NCI-H2107 treated with DMSO at 0.1 percent for 48 hours (cell line): ENCODE results near the gene TOM1L2.
A peak's percentile ranks its signal among the peaks of the same experiment; 100 is the strongest.

Experiments used
- DNase-seq: peaks from one replicate; lab custom pipeline; 2025; ENCODE audit not compliant: unreplicated experiment; lab: John Stamatoyannopoulos, UW

The TOM1L2 gene

DNA sequence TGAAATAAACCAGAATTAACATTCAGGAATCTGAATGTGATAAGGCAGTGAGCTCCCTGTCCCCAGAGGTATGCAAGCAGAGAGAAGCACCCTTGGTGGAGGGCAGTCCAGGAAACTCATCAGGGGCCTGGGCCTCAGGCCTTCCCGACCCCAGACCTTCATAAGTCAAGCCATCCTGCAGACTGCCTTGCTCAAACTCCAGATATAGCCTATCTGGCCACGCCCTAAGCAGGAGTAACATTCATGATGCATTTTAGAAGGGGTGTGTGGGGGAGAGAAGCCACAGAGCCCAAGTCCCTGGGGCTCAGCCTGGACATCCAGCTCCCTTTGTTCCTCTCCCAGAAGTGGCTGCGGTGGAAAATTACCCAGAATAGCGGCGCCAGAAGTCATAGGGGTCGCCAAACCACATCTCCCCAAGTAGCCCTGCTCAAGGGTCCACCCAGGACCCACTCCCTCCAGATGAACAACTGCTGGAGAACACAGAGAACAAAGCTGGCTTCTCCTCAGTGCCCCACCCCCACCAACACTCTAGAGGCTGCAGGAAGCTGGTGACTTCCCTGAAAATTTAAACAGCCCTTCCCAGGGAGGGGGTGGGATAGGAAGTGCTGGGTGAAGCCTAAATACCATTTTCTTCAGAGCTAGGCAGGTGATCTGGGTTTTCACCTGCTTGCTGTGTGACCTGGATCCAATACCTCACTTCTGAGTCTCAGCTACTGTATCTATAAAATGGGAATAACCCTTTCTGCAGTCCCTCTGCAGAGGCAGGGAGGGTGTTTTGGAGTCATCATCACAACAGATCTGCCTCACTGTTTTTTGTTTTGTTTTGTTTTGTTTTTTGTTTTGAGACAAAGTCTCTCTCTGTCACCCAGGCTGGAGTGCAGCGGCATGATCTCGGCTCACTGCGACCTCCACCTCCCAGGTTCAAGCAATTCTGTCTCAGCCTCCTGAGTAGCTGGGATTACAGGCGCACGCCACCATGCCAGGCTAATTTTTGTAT is 133.9 kb downstream of the TOM1L2 start:
- peak; percentile 60 for DNase-seq

GRCh38 chr17:17837380-17837821 is 134.8 kb downstream of the TOM1L2 start:
- DNase-seq = no peak

DNA sequence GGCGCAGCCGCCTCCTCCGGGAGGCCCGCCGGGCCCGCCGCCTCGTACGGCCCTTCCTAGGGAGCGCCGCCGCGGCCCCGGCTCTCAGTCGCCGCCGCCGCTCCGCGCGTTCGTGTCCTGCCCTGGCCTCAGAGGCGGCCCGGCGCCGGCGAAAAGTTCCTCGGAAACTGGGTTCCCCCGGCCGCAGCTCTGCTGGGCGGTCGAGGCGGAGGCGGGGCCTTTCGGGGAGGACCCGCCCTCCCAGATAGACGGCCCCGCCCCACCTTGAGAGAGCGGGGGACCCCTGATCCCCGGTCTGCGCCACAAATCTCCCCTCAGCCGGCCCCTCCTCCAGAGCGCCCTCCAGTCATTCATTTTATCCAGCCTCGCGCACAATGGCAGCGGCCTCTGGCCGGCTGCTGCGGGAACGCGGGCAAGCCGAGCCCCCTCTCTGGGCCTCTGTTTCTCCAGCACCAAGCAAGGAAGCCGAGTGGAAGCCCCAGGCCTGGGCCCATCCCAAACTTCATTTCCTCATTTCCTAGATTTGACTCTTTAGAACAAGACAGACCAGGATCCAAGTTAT is 135.3 kb downstream of the TOM1L2 start, which contains the start of gene SREBF1:
Gene SREBF1, minus strand, starts transcription at position 169 of the 562 bp plus-strand sequence. CDS start 169 bp downstream, outside the sequence.
- no peak for DNase-seq

DNA sequence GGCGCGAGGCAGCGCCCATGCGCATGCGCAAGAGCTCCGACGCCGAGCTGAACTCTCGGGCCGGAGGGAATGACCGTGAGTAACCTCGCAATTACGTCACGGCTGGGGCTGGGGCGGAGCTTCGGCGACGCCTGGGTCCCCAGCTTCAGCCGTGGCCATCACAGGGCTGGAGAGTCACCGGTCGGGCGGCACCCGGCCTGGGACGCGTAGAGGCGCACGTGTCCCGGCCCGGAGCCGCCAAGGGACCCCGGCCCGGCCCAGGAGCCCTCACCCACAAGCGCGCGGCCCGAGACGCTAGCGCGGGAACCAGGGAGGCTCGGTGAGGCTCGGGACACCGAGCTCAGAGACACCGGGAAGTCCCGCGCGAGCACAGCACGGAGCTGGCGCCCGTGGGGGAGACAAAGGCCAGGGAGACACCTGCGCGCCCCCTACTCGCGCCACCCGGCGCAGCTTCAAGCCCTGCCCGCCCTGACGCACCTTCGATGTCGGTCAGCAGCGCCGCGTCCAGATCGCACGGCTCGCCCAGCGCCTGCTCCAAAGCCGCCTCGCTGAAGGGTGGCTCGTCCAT is 135.9 kb downstream of the TOM1L2 start:
- peak; percentile 32 for DNase-seq

DNA sequence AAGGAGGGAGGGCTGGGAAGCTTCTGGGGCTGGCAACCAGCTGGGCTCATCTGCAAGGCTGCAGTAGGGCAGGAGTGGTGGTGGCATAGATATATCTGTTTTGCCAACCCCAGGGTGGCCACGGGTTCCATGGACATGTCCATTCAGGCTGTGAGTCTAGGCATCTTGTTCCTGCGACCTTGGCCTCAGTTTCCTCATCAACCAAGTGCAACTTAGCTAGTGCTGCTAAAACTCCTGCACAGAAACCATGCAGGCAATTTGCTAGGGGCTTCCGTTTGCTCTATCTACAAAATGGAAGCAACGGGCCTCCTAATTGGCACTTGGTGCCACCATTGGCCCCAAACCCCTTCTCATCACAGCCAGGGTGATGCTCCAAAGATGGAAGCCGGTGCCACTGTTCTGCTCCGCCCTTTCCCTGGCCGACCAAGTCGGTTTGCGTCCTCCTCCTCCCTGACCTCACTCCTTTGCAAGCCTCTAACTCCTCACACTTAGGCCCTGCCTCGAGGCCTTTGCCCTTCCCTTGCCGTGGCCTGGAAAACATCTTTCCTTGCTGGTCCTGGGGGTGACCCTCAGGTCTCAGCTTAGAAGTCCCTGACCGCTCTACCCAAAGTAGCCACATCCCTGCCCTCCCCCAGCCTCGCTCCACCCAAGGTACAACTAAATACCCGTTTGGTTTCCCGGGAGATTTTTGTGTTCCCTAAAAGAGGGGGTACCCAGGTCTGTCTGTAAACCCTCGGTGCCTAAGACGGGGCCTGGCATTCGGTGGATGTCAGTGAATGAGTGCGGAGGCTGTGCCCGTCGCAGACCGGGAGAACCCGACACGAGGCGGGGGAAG is 136.6 kb downstream of the TOM1L2 start:
- DNase-seq = no peak

DNA sequence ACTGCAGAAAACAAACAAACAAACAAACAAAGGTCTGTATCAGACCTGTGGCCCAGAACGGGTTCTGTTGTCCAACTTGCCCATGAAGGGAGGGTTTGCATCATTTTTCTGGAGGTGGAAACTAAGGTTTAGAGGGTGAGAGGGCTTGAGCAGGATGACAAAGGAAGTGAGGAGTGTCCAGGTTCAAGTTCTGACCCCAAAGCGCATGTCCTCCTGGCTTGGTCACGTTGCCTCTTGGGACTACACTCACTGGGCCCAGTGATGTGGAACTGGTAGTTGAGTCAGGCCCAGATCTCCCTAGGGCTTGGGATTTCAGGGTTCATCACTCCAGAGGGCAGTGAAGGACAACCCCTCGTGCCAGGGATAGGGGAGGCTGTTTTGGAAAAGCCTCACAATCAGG is 137.2 kb downstream of the TOM1L2 start:
- DNase-seq = no peak

GRCh38 chr17:17833658-17834357 is 138.4 kb downstream of the TOM1L2 start:
- DNase-seq = no peak

GRCh38 chr17:17832032-17832363 is 140.2 kb downstream of the TOM1L2 start:
- DNase-seq = no peak

GRCh38 chr17:17831208-17832031 is 140.8 kb downstream of the TOM1L2 start:
- no peak for DNase-seq

GRCh38 chr17:17830740-17831207 is 141.4 kb downstream of the TOM1L2 start:
- no peak for DNase-seq

GRCh38 chr17:17830269-17830567 is 142.0 kb downstream of the TOM1L2 start:
- no peak for DNase-seq

- no peak for DNase-seq
These were observed 144.2 kb downstream of the TOM1L2 start for GRCh38 chr17:17827826-17828621.

DNA sequence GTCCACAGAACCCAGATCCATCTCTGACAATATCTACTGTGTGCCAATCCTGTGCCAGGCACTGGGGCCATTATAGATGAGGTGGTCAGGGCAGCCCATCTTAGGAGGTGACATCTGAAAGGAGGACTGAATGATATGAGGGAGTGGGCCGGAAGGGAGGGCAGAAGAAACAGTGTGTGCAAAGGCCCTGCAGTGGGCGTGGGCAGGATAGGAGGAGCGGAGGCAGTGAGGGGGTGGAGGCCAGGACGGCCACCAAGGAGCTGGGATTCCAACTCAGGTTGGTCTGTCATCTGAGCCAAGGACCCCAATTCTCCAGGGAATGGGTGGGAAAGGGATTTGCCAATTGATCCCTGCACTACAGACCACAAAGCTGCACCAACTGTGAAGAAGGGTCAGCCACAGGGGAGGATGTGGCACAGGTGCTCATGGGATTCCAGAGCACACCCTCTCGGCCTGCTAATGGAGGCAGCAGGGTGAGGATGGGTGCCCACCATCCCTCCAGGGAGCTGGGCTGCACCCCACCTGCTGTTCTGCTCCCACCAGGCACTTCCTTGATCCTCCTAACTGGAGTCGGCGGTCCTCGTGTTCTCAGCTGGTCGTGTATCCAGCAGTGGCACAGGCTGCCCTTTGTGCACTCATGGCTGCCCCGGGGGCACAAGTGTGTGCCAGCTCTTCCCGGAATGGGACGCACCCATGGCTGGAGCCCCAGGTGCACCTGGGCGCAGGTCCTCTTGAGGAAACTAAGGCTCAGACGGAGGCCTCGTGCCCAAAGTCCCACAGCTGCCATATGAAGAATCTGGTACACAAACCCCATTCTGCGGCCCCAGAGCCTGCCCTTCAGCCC is 145.0 kb downstream of the TOM1L2 start:
- DNase-seq = no peak

DNA sequence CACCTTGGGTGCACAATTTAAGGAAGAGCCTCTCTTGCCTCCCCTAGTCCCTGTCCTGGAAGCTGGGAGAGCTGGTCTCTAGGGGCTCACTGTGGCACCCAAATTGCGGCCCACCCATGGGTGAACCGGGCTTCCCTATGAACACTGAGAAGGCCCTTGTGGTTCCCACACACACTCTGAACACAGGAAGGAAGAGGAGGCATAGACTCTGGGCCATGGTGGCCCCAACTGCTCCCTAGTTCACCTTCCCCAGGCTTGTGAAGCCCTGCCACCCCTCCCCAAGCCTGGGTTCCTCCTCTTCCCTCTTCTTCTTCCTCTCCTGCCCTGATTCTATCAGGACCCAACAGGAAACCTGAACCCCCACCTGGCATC is 145.9 kb downstream of the TOM1L2 start:
- DNase-seq = no peak

GRCh38 chr17:17824783-17825614 is 147.2 kb downstream of the TOM1L2 start:
- no peak for DNase-seq

DNA sequence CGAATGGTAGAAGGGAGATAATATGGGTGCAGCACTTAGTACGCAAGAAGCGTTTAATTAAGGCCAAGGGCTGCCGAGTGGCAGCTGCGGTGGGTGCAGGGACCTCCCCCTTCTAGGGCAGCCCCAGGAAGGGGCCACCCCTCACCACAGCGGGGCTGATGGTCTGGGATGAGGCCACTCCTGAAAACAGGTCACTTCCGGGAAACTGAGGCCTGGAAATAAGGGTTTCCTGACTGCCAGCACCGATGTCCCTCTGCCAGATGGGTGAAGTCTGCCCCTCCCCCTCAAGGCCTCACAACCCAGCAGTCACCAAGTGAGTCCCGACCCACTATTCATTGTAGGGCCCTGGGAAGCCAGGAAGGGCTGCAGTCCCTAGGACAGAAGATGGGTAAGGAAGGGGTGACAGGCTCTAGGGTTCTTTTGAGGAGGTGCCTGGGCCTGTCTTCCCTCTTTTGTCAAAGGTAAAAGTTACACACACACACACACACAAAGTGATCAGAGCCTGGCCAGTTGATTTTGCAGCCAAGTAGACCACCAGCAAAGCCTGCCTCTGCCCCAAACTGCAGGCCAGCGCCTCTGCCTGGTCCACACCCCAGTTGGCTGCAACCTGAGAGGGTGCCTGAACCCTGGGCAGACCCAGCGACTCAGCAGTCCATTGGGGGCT is 147.9 kb downstream of the TOM1L2 start:
- DNase-seq = no peak
